ENCODE measurements around the gene RBM4B. TPM values are rescaled to one million over a fixed set of nuclear protein-coding genes. Genes with fewer than 3 reads are reported as not detected.
A peak's percentile ranks its signal among the peaks of the same experiment; 100 is the strongest.

RBM4B gene
- polyA plus RNA-seq, 6 donors from 2014 or later: 12.2 to 39.8 (median 24.7) TPM

- peak; percentile 29 for DNase-seq
- H3K4me3 Mint-ChIP-seq: peak overlapping the region; percentile 98 to 99 (median 99)
- peaks cover 55 to 78% (median 68%) of the 10 kb centered on the region in 3 donors for H3K4me1 Mint-ChIP-seq
- H3K27ac Mint-ChIP-seq: peak overlapping the region; percentile 97 to 99 (median 98)
- no peaks in the 10 kb centered on the region for H3K9me3 Mint-ChIP-seq
- H3K36me3 Mint-ChIP-seq: peaks cover 25 to 44% of the 10 kb centered on the region in 2 donors
- H3K27me3 Mint-ChIP-seq: no peaks in the 10 kb centered on the region
- ATAC-seq (ENCODE audit: low read depth in 2 of 2): no peak
Measured at GRCh38 chr11:66639066-66639813, 38.4 kb downstream of the RBM4B start.

GRCh38 chr11:66638177-66639065 is 39.3 kb downstream of the RBM4B start, which contains the start of gene RBM4:
TSS of gene RBM4 (plus strand) at chr11:66638703. CDS start at chr11:66639712, 1,009 bp downstream.
- H3K36me3 Mint-ChIP-seq: peaks cover 25 to 37% of the 10 kb centered on the region in 2 donors
- H3K9me3 Mint-ChIP-seq: no peaks in the 10 kb centered on the region
- DNase-seq (peak; percentile 96), ATAC-seq (ENCODE audit: low read depth in 2 of 2) (peak; percentile 89)
- H3K4me3 Mint-ChIP-seq: peak within 1 kb of the TSS; percentile 98 to 99 (median 99)
- H3K27me3 Mint-ChIP-seq: no peaks in the 10 kb centered on the region
- H3K4me1 Mint-ChIP-seq: peaks cover 55 to 70% (median 62%) of the 10 kb centered on the region in 3 donors
- peak within 1 kb of the TSS; percentile 97 to 99 (median 99) for H3K27ac Mint-ChIP-seq

GRCh38 chr11:66637557-66638176 is 40.0 kb downstream of the RBM4B start:
- H3K9me3 Mint-ChIP-seq: no peaks in the 10 kb centered on the region
- H3K4me3 Mint-ChIP-seq: peak overlapping the region; percentile 98 to 99 (median 99)
- H3K27ac Mint-ChIP-seq: peak overlapping the region; percentile 95 to 99 (median 98)
- DNase-seq (no peak), ATAC-seq (ENCODE audit: low read depth in 2 of 2) (no peak)
- peaks cover 18 to 29% of the 10 kb centered on the region in 2 donors for H3K36me3 Mint-ChIP-seq
- H3K4me1 Mint-ChIP-seq: peaks cover 47 to 65% (median 54%) of the 10 kb centered on the region in 3 donors
- no peaks in the 10 kb centered on the region for H3K27me3 Mint-ChIP-seq

- Mint-ChIP-seq H3K4me3 (peak overlapping the region in 4 of 8 donors; percentile 57 to 99 (median 72)), H3K4me1 (peaks cover 45 to 65% (median 54%) of the 10 kb centered on the region in 3 donors), H3K9me3 (no peaks in the 10 kb centered on the region), H3K27ac (peak overlapping the region in 2 of 6 donors; percentile 29 to 97), H3K27me3 (no peaks in the 10 kb centered on the region), H3K36me3 (peaks cover 13 to 19% of the 10 kb centered on the region in 2 donors)
- DNase-seq: no peak
- ATAC-seq (ENCODE audit: low read depth in 2 of 2): no peak
Measured at GRCh38 chr11:66636411-66636810, 41.3 kb downstream of the RBM4B start.

- Mint-ChIP-seq H3K36me3 (peaks cover 7 to 19% of the 10 kb centered on the region in 2 donors), H3K9me3 (no peaks in the 10 kb centered on the region), H3K27me3 (no peaks in the 10 kb centered on the region), H3K4me3 (no peak overlapping the region), H3K4me1 (peaks cover 38 to 64% (median 41%) of the 10 kb centered on the region in 3 donors), H3K27ac (peak overlapping the region in 1 of 6 donors; percentile 51)
- ATAC-seq (ENCODE audit: low read depth in 2 of 2) (no peak), DNase-seq (no peak)
Measured at GRCh38 chr11:66632952-66633351, 44.7 kb downstream of the RBM4B start.

GRCh38 chr11:66631883-66632282 is 45.8 kb downstream of the RBM4B start:
- DNase-seq (no peak), ATAC-seq (ENCODE audit: low read depth in 2 of 2) (no peak)
- peaks cover 37 to 60% (median 39%) of the 10 kb centered on the region in 3 donors for H3K4me1 Mint-ChIP-seq
- no peaks in the 10 kb centered on the region for H3K27me3 Mint-ChIP-seq
- H3K4me3 Mint-ChIP-seq: peak overlapping the region in 1 of 8 donors; percentile 53
- H3K36me3 Mint-ChIP-seq: peaks cover 7 to 21% of the 10 kb centered on the region in 2 donors
- H3K9me3 Mint-ChIP-seq: no peaks in the 10 kb centered on the region
- peak overlapping the region in 3 of 6 donors; percentile 42 to 70 (median 61) for H3K27ac Mint-ChIP-seq

GRCh38 chr11:66629356-66629755 is 48.3 kb downstream of the RBM4B start:
- peaks cover under 1 to 16% of the 10 kb centered on the region in 2 donors for H3K36me3 Mint-ChIP-seq
- no peaks in the 10 kb centered on the region for H3K9me3 Mint-ChIP-seq
- peak overlapping the region in 3 of 6 donors; percentile 29 to 72 (median 35) for H3K27ac Mint-ChIP-seq
- H3K4me3 Mint-ChIP-seq: no peak overlapping the region
- peaks cover 39 to 60% (median 54%) of the 10 kb centered on the region in 3 donors for H3K4me1 Mint-ChIP-seq
- ATAC-seq (ENCODE audit: low read depth in 2 of 2) (no peak), DNase-seq (no peak)
- H3K27me3 Mint-ChIP-seq: no peaks in the 10 kb centered on the region

GRCh38 chr11:66628061-66628603 is 49.6 kb downstream of the RBM4B start:
- peaks cover 7 to 25% of the 10 kb centered on the region in 2 donors for H3K36me3 Mint-ChIP-seq
- DNase-seq: no peak
- peaks cover 47 to 70% (median 65%) of the 10 kb centered on the region in 3 donors for H3K4me1 Mint-ChIP-seq
- H3K9me3 Mint-ChIP-seq: no peaks in the 10 kb centered on the region
- peak overlapping the region in 4 of 6 donors; percentile 29 to 80 (median 46) for H3K27ac Mint-ChIP-seq
- H3K4me3 Mint-ChIP-seq: no peak overlapping the region
- no peaks in the 10 kb centered on the region for H3K27me3 Mint-ChIP-seq
- no peak for ATAC-seq (ENCODE audit: low read depth in 2 of 2)

GRCh38 chr11:66626926-66627325 is 50.8 kb downstream of the RBM4B start:
- Mint-ChIP-seq H3K4me3 (no peak overlapping the region), H3K9me3 (no peaks in the 10 kb centered on the region), H3K27ac (no peak overlapping the region), H3K36me3 (peaks cover 7 to 26% of the 10 kb centered on the region in 2 donors), H3K4me1 (peaks cover 55 to 72% (median 69%) of the 10 kb centered on the region in 3 donors), H3K27me3 (no peaks in the 10 kb centered on the region)
- no peak for ATAC-seq (ENCODE audit: low read depth in 2 of 2)
- no peak for DNase-seq

GRCh38 chr11:66626382-66626781 is 51.3 kb downstream of the RBM4B start:
- Mint-ChIP-seq H3K4me1 (peaks cover 53 to 72% (median 64%) of the 10 kb centered on the region in 3 donors), H3K9me3 (no peaks in the 10 kb centered on the region), H3K27me3 (no peaks in the 10 kb centered on the region), H3K4me3 (no peak overlapping the region), H3K36me3 (peaks cover 7 to 26% of the 10 kb centered on the region in 2 donors), H3K27ac (peak overlapping the region in 1 of 6 donors; percentile 37)
- DNase-seq (no peak), ATAC-seq (ENCODE audit: low read depth in 2 of 2) (no peak)

- Mint-ChIP-seq H3K4me3 (no peak overlapping the region), H3K27me3 (no peaks in the 10 kb centered on the region), H3K4me1 (peaks cover 57 to 72% (median 64%) of the 10 kb centered on the region in 3 donors), H3K36me3 (peaks cover 7 to 26% of the 10 kb centered on the region in 2 donors), H3K27ac (peak overlapping the region in 1 of 6 donors; percentile 18), H3K9me3 (no peaks in the 10 kb centered on the region)
- DNase-seq: no peak
- ATAC-seq (ENCODE audit: low read depth in 2 of 2): no peak
Measured at GRCh38 chr11:66625752-66626149, 51.9 kb downstream of the RBM4B start.

- DNase-seq (no peak), ATAC-seq (ENCODE audit: low read depth in 2 of 2) (no peak)
- Mint-ChIP-seq H3K36me3 (peaks cover 7 to 26% of the 10 kb centered on the region in 2 donors), H3K4me3 (no peak overlapping the region), H3K27ac (peak overlapping the region in 1 of 6 donors; percentile 74), H3K9me3 (no peaks in the 10 kb centered on the region), H3K4me1 (peaks cover 57 to 73% (median 64%) of the 10 kb centered on the region in 3 donors), H3K27me3 (no peaks in the 10 kb centered on the region)
Measured at GRCh38 chr11:66625041-66625751, 52.5 kb downstream of the RBM4B start.

Measured in naive B cell (primary cell).